ENCODE data around the gene CCDC116. TPM values are rescaled to one million over a fixed set of nuclear protein-coding genes. Genes with fewer than 3 reads are reported as not detected.
"Not testable (repeated sequence)": the region's sequence is repeated elsewhere in the genome, so short reads cannot be mapped to it uniquely, and the experiment has no call there.

The CCDC116 gene
- polyA plus RNA-seq, 1 donor, result 0.28 TPM

DNA sequence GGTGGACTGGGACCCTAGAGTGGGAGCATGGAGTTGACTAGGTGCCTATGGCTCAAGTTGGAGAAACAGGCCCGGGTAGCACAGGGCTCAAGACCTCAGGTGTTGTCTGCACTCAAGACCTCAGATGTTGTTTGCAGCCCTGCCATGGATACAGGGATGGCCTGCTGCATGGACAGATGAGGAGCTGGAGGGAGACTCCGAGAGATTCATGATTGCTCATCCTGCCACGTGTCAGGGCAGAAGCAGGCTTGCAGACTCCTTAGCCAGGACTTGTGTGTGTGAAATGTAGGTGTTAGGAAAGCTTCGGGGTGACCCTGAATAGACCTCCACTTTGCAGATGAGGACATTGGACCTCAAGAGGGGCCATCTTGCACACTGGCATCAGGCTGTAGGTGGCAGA lies 921 bp downstream of the CCDC116 start:
- Histone ChIP-seq H3K27ac (ENCODE audit: low read length) (no peak overlapping the region), H3K4me1 (ENCODE audit: control insufficient read depth, insufficient read depth, low read length) (peaks cover 2% of the 10 kb centered on the region), H3K4me3 (ENCODE audit: low read length) (no peak overlapping the region), H3K27me3 (ENCODE audit: control insufficient read depth, insufficient read depth, low read length) (no peaks in the 10 kb centered on the region), H3K9me3 (ENCODE audit: control insufficient read depth, low read depth, low read length) (peaks cover 7% of the 10 kb centered on the region), H3K36me3 (ENCODE audit: control insufficient read depth, insufficient read depth, low read length) (peaks cover 1% of the 10 kb centered on the region)
- no peak for DNase-seq
- no CpG with 5 or more reads among the region's 4 CpGs for WGBS (ENCODE audit: insufficient coverage, low lambda C conversion rate)

DNA sequence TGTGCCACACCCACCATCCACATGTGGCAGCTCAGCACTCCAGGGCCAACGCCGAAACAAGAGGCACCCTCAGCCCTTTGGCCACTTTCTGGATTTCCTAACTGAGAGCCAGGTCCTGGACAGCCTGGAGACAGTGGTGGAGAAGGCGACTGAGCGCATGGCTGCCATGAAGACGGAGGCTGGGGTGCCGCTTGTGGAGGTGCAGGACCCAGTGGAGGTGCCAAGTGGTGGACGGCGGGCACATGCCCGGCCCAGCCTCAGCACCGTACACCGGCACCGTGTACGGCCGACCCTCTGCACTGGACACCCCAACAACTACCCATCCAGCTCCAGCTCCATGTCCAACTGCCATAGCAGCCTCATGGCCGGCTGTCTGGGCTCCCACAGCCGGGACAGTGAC lies 1.5 kb downstream of the CCDC116 start:
- Histone ChIP-seq H3K4me3 (ENCODE audit: low read length) (no peak overlapping the region), H3K27me3 (ENCODE audit: control insufficient read depth, insufficient read depth, low read length) (no peaks in the 10 kb centered on the region), H3K36me3 (ENCODE audit: control insufficient read depth, insufficient read depth, low read length) (no peaks in the 10 kb centered on the region), H3K9me3 (ENCODE audit: control insufficient read depth, low read depth, low read length) (peaks cover 4% of the 10 kb centered on the region), H3K27ac (ENCODE audit: low read length) (no peak overlapping the region), H3K4me1 (ENCODE audit: control insufficient read depth, insufficient read depth, low read length) (no peaks in the 10 kb centered on the region)
- no peak for DNase-seq
- no CpG with 5 or more reads among the region's 16 CpGs for WGBS (ENCODE audit: insufficient coverage, low lambda C conversion rate)

DNA sequence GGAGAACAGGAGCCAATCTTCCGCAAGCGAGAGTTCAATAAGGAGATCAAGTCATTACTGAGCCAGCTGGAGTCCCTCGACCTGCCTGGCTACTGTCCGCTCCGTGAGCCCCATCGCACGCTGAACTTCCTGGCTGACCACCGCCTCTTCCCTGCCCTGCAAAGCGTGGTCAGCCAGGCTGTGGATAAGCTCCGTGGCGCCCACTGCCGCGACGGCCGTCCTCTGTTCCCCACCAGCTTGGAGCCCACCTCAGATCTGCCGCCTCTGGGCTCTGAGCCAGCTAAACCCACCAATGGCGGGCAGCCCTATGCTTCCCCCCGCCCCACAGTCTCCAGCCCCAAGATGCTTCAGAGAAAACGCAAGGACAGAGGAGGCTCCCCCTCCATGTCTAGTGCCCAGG lies 2.3 kb downstream of the CCDC116 start:
- H3K9me3 ChIP-seq (ENCODE audit: control insufficient read depth, low read depth, low read length), result peaks cover 4% of the 10 kb centered on the region
- H3K27ac ChIP-seq (ENCODE audit: low read length), result no peak overlapping the region
- H3K4me3 ChIP-seq (ENCODE audit: low read length), result no peak overlapping the region
- DNase-seq, result no peak
- H3K27me3 ChIP-seq (ENCODE audit: control insufficient read depth, insufficient read depth, low read length), result no peaks in the 10 kb centered on the region
- no peaks in the 10 kb centered on the region for H3K36me3 ChIP-seq (ENCODE audit: control insufficient read depth, insufficient read depth, low read length)
- peaks cover 3% of the 10 kb centered on the region for H3K4me1 ChIP-seq (ENCODE audit: control insufficient read depth, insufficient read depth, low read length)
- no CpG with 5 or more reads among the region's 19 CpGs for WGBS (ENCODE audit: insufficient coverage, low lambda C conversion rate)

DNA sequence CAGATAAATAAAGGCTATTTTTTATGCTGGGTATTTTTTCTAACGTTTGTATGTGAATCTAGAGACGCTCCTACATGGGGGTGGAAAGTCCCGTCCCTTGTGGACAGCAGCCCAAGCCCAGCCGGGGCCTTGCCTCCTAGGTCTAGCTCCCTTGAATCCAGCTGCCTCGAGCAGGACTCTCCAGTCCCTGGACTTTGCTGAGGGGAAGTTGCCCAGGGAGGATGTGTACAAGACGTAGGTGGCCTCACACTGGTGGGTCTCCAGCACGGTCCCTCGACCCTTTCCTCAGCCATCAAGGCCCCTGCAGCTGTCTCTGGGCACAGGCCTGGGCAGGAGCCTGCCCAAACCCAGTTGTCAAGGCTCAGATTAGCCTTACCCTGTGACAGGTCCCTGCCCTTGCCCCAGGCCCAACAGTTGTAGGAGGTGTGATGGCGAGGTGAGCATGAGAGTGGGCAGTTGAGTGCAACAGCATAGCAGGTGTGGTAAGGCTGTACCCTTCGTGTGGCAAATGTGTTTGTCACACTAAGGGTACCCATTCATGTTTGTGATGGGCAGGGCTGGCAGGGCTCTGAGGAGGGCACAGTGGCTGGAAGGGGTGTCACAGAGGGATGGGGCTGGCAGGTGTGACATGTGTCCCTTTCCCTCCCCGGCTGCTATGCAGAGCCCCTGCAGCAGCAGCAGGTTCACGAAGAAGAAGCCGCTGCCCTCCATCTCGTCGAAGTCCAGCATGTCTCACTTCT lies 3.4 kb downstream of the CCDC116 start:
- WGBS (ENCODE audit: insufficient coverage, low lambda C conversion rate), result no CpG with 5 or more reads among the region's 15 CpGs

DNA sequence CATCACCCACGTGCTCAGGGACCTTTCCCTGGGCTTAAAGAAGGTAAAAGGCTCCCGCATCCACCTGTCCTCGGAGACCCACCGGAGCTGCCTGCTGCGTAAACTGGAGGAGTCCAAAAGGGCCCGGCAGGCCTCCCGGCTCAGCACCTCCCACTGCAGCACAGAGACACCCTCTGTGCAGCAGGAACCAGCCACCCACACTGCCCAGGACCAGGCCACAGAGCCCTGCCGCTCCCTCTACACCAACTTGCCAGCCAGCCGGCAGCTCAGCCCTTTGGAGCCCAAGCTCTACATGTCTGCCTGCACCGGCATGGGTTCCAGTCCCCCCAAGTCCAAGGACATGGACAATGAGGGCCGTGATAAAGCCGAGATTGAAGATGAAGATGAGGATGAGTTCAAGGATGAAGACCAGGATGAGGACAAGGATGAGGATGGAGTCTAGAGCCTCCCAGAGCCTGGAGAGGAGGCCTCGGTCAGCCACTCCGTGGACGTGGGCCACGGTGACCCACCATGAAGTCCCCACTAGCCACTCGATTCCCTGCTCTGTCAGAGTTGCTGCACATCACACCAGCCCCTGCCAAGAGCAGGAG lies 4.2 kb downstream of the CCDC116 start:
- no peaks in the 10 kb centered on the region for H3K27me3 ChIP-seq (ENCODE audit: control insufficient read depth, insufficient read depth, low read length)
- H3K36me3 ChIP-seq (ENCODE audit: control insufficient read depth, insufficient read depth, low read length), result no peaks in the 10 kb centered on the region
- peaks cover 14% of the 10 kb centered on the region for H3K4me1 ChIP-seq (ENCODE audit: control insufficient read depth, insufficient read depth, low read length)
- no peak overlapping the region for H3K27ac ChIP-seq (ENCODE audit: low read length)
- WGBS (ENCODE audit: insufficient coverage, low lambda C conversion rate), result 80% methylated on average over 2 of the region's 17 CpGs
- no peak for DNase-seq
- H3K4me3 ChIP-seq (ENCODE audit: low read length), result no peak overlapping the region
- peaks cover 4% of the 10 kb centered on the region for H3K9me3 ChIP-seq (ENCODE audit: control insufficient read depth, low read depth, low read length)

More for the DNA sequence above, 3.4 kb downstream of the CCDC116 start:
- Histone ChIP-seq H3K4me1 (ENCODE audit: control insufficient read depth, insufficient read depth, low read length) (peaks cover 6% of the 10 kb centered on the region), H3K9me3 (ENCODE audit: control insufficient read depth, low read depth, low read length) (peaks cover 4% of the 10 kb centered on the region), H3K27ac (ENCODE audit: low read length) (no peak overlapping the region), H3K4me3 (ENCODE audit: low read length) (no peak overlapping the region), H3K27me3 (ENCODE audit: control insufficient read depth, insufficient read depth, low read length) (no peaks in the 10 kb centered on the region), H3K36me3 (ENCODE audit: control insufficient read depth, insufficient read depth, low read length) (no peaks in the 10 kb centered on the region)
- DNase-seq, result no peak

- DNase-seq; H3K4me3 ChIP-seq (ENCODE audit: low read length); H3K36me3 ChIP-seq (ENCODE audit: control insufficient read depth, insufficient read depth, low read length); H3K27me3 ChIP-seq (ENCODE audit: control insufficient read depth, insufficient read depth, low read length); H3K9me3 ChIP-seq (ENCODE audit: control insufficient read depth, low read depth, low read length); H3K27ac ChIP-seq (ENCODE audit: low read length): not testable (repeated sequence)
- peaks cover 14% of the 10 kb centered on the region for H3K4me1 ChIP-seq (ENCODE audit: control insufficient read depth, insufficient read depth, low read length)
- no CpG with 5 or more reads among the region's 2 CpGs for WGBS (ENCODE audit: insufficient coverage, low lambda C conversion rate)
Measured at GRCh38 chr22:21637450-21637849, 4.9 kb downstream of the CCDC116 start.

DNA sequence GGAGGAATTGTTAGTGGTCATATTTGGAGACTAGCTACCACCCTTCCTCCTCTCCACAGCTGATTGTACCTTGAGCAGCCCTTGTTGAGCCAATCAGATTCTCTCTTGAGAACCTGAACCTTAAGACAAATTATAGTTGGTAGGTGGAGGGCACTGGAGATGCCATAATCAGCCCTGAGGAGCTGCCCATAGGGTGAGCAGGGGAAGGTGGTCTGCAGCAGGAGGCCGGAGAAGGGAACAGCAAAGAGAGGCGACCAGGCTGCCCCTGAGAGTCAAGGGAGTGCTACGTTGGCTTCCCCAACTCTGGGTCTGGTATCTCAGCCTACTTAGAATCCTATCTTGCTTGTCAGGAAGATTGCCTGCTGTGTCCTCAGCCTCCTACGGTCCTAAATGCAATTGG lies 6.8 kb downstream of the CCDC116 start:
- no CpG with 5 or more reads among the region's 4 CpGs for WGBS (ENCODE audit: insufficient coverage, low lambda C conversion rate)
- no peak overlapping the region for H3K27ac ChIP-seq (ENCODE audit: low read length)
- H3K27me3 ChIP-seq (ENCODE audit: control insufficient read depth, insufficient read depth, low read length), result no peaks in the 10 kb centered on the region

GRCh38 chr22:21640810-21641209 lies 8.2 kb downstream of the CCDC116 start:
- Histone ChIP-seq H3K27me3 (ENCODE audit: control insufficient read depth, insufficient read depth, low read length) (no peaks in the 10 kb centered on the region), H3K4me3 (ENCODE audit: low read length) (no peak overlapping the region), H3K4me1 (ENCODE audit: control insufficient read depth, insufficient read depth, low read length) (peaks cover 16% of the 10 kb centered on the region), H3K27ac (ENCODE audit: low read length) (peak overlapping the region; percentile 72), H3K36me3 (ENCODE audit: control insufficient read depth, insufficient read depth, low read length) (peaks cover 6% of the 10 kb centered on the region), H3K9me3 (ENCODE audit: control insufficient read depth, low read depth, low read length) (no peaks in the 10 kb centered on the region)
- no peak for DNase-seq
- 100% methylated on average over 1 of the region's 5 CpGs for WGBS (ENCODE audit: insufficient coverage, low lambda C conversion rate)

More for the DNA sequence above, 6.8 kb downstream of the CCDC116 start:
- H3K4me3 ChIP-seq (ENCODE audit: low read length), result no peak overlapping the region
- no peak for DNase-seq
- peaks cover 16% of the 10 kb centered on the region for H3K4me1 ChIP-seq (ENCODE audit: control insufficient read depth, insufficient read depth, low read length)
- no peaks in the 10 kb centered on the region for H3K9me3 ChIP-seq (ENCODE audit: control insufficient read depth, low read depth, low read length)
- H3K36me3 ChIP-seq (ENCODE audit: control insufficient read depth, insufficient read depth, low read length), result peaks cover 3% of the 10 kb centered on the region

- Histone ChIP-seq H3K27me3 (ENCODE audit: control insufficient read depth, insufficient read depth, low read length) (no peaks in the 10 kb centered on the region), H3K27ac (ENCODE audit: low read length) (peak overlapping the region; percentile 72), H3K4me1 (ENCODE audit: control insufficient read depth, insufficient read depth, low read length) (peaks cover 16% of the 10 kb centered on the region), H3K36me3 (ENCODE audit: control insufficient read depth, insufficient read depth, low read length) (peaks cover 10% of the 10 kb centered on the region), H3K9me3 (ENCODE audit: control insufficient read depth, low read depth, low read length) (no peaks in the 10 kb centered on the region), H3K4me3 (ENCODE audit: low read length) (peak overlapping the region; percentile 53)
- no peak for DNase-seq
- WGBS (ENCODE audit: insufficient coverage, low lambda C conversion rate), result no CpG with 5 or more reads among the region's 9 CpGs
Measured at GRCh38 chr22:21641417-21641788, 8.8 kb downstream of the CCDC116 start.

- Histone ChIP-seq H3K4me1 (ENCODE audit: control insufficient read depth, insufficient read depth, low read length) (peaks cover 16% of the 10 kb centered on the region), H3K27me3 (ENCODE audit: control insufficient read depth, insufficient read depth, low read length) (no peaks in the 10 kb centered on the region), H3K27ac (ENCODE audit: low read length) (peak within 1 kb of the TSS; percentile 72), H3K9me3 (ENCODE audit: control insufficient read depth, low read depth, low read length) (no peaks in the 10 kb centered on the region), H3K4me3 (ENCODE audit: low read length) (peak within 1 kb of the TSS; percentile 79), H3K36me3 (ENCODE audit: control insufficient read depth, insufficient read depth, low read length) (peaks cover 12% of the 10 kb centered on the region)
- peak; percentile 98 to 100 for DNase-seq
- no CpG with 5 or more reads among the region's 76 CpGs for WGBS (ENCODE audit: insufficient coverage, low lambda C conversion rate)
Measured at GRCh38 chr22:21641789-21642583, 9.4 kb downstream of the CCDC116 start, which contains the start of gene SDF2L1. Gene SDF2L1, plus strand, starts transcription at chr22:21642302. Its CDS starts 35 bp downstream, at chr22:21642337.

Data from large intestine (tissue), 3 donors.